ENCODE results near the gene ALG9.

DNA sequence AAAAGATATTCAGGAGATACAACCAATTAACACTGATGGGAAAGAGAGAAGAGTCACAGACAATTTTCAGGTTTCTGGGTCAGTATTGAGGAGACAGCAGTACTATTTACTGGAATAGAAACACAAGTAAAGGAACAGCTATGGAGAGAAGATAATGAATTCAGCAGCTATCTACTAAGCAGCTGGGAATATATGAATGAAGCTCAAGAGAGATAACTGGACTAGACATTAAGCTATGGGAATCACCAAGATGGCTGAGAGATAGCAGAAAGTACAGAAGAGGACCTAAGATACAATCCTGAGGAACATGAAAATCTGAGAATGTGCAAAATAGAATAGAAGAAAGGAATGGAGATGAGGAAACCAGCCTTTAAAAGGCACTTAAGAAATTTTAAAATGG lies 15.9 kb downstream of the ALG9 start:
- TF ChIP-seq TAF1 (IDR thresholded peaks at IDR 0.05; ENCODE audit: low read depth) (no peak), EP300 (IDR thresholded peaks at IDR 0.05; ENCODE audit: borderline replicate concordance) (no peak)
- TF ChIP-seq, protein P1, sequence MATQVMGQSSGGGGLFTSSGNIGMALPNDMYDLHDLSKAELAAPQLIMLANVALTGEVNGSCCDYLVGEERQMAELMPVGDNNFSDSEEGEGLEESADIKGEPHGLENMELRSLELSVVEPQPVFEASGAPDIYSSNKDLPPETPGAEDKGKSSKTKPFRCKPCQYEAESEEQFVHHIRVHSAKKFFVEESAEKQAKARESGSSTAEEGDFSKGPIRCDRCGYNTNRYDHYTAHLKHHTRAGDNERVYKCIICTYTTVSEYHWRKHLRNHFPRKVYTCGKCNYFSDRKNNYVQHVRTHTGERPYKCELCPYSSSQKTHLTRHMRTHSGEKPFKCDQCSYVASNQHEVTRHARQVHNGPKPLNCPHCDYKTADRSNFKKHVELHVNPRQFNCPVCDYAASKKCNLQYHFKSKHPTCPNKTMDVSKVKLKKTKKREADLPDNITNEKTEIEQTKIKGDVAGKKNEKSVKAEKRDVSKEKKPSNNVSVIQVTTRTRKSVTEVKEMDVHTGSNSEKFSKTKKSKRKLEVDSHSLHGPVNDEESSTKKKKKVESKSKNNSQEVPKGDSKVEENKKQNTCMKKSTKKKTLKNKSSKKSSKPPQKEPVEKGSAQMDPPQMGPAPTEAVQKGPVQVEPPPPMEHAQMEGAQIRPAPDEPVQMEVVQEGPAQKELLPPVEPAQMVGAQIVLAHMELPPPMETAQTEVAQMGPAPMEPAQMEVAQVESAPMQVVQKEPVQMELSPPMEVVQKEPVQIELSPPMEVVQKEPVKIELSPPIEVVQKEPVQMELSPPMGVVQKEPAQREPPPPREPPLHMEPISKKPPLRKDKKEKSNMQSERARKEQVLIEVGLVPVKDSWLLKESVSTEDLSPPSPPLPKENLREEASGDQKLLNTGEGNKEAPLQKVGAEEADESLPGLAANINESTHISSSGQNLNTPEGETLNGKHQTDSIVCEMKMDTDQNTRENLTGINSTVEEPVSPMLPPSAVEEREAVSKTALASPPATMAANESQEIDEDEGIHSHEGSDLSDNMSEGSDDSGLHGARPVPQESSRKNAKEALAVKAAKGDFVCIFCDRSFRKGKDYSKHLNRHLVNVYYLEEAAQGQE (IDR thresholded peaks at IDR 0.05; ENCODE audit: low read depth) = no peak
- TF ChIP-seq, protein P2, sequence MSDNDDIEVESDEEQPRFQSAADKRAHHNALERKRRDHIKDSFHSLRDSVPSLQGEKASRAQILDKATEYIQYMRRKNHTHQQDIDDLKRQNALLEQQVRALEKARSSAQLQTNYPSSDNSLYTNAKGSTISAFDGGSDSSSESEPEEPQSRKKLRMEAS (IDR thresholded peaks at IDR 0.05) = no peak

Measured in Ishikawa (cell line).